GM18511 (cell line): ENCODE measurements around the gene FSTL3.
"Not testable (repeated sequence)": the region's sequence is repeated elsewhere in the genome, so short reads cannot be mapped to it uniquely, and the experiment has no call there.

Source experiments
- ATAC-seq: cut with Tn5 transposase; IDR thresholded peaks from one replicate; pipeline ENCODE4 v1.9.1; 2021; ENCODE audit warnings: mild to moderate bottlenecking, moderate library complexity; ENCODE audit not compliant: unreplicated experiment

The FSTL3 gene

GRCh38 chr19:709196-709964 lies 33.2 kb downstream of the FSTL3 start:
- ATAC-seq, result no peak

DNA sequence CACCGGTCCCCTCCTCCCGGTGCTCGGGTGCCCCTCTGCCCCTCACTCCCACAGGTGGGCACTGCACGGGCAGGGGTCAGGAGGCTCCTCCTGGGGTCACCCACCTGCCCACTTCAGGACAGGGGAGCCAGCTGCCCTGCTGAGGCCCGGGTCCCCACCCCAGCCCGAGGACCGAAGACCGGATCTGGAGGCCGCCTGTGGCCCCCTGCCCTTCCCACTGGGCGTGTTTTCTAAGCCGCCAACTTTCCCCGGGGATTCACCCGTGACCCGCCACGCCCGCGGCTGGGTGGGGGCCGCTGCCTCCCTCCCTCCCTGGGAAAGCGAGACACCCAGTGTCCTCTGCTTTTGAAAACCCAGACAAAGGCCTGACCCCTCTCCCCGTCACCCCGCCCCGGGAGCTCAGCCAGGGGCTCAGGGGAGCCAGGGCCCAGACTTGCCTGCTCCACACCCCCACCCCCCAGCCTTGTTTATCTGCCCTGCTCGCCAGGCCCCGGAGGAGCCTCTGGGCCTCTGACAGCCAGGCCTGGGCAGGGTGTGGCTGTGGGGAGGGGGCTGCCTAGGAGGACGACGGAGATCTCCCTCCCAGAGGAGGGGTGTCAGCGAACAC lies 33.9 kb downstream of the FSTL3 start:
- no peak for ATAC-seq

- ATAC-seq, result no peak
Observed at GRCh38 chr19:710767-711166, 34.6 kb downstream of the FSTL3 start.

- ATAC-seq, result no peak
Observed at GRCh38 chr19:711254-711653, 35.1 kb downstream of the FSTL3 start.

GRCh38 chr19:715347-715746 lies 39.2 kb downstream of the FSTL3 start:
- ATAC-seq, result no peak

GRCh38 chr19:718251-718951 lies 42.2 kb downstream of the FSTL3 start:
- no peak for ATAC-seq

DNA sequence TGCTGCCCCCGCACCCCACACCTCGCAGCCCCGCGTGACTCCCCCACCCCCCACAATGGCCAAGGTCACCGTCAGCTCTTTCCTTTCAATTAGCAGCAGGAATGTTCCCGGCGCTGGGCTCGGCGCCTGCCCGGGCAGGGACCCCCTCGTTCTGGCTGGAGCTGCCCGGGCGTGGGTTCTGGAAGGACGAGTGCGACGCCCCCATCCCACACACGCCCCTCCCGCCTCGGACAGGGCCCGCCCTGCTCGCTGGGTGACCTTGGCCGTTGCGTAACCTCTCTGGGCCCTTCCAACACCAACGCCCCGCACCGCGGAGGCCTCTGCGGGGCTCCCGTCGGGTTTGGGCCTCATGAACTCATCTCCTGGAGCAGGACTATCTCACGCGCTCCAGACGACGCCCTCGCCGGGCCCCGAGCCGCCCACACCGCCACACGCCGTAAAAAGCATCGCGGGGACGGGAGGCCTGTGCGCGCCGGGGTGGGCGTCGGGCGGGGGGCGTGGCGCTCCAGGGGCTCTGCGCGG lies 42.9 kb downstream of the FSTL3 start:
- ATAC-seq, result no peak

- ATAC-seq, result no peak
Observed at GRCh38 chr19:719636-720344, 43.6 kb downstream of the FSTL3 start.

GRCh38 chr19:720345-721160 lies 44.4 kb downstream of the FSTL3 start:
- ATAC-seq, result no peak

DNA sequence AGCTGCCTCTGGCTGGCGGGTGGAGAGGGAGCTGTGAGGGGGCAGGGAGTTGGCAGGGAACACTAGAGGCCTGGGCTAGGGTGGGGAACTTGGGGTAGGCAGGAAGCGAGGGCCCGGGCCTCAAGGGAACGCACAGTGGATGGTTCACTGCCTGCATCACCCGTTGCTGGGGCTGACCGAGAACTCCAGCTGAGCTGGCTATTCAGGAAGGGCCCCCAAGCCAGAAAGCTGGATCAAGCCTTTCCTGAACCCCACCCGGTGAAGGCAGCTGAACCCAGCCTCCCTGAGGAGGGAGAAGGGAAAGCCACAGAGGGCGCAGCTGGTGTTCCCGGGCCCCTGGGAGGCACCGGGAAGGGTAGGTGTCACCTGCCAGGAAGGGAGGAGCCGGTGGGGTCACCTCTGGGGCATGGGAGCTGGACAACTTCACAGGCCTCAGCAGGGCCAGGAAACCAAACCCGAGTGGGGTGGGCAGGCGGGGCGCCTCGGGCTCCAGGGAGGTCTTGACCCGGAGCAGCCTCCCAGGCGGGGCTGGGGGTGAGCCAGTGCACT lies 46.4 kb downstream of the FSTL3 start:
- ATAC-seq, result no peak

DNA sequence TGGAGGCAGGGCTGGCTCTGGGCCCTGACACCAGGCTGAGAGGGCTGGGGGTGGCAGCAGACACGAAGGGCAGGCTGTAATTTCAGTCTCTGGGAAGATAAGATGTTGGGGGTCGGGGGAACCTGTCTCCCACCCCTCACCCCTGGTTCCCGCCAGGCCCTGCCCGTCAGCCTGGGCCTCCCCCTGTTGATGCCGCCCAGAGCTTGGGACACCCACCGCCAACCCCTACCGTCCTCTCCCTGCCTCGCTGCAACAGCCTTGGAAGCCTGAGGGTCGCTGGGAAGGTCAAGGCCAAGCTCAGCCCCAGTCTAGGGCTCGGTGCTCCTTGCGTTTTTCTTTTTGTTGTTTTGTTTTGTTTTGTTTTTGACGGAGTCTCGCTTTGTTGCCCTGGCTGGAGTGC lies 47.1 kb downstream of the FSTL3 start:
- ATAC-seq, result no peak

- ATAC-seq, result no peak
Observed at GRCh38 chr19:723714-724113, 47.5 kb downstream of the FSTL3 start.

GRCh38 chr19:725461-726089 lies 49.4 kb downstream of the FSTL3 start:
- ATAC-seq, result no peak

- ATAC-seq, result no peak
Observed at GRCh38 chr19:726993-727956, 51.1 kb downstream of the FSTL3 start.

- no peak for ATAC-seq
Observed at GRCh38 chr19:728011-728410, 51.8 kb downstream of the FSTL3 start.

DNA sequence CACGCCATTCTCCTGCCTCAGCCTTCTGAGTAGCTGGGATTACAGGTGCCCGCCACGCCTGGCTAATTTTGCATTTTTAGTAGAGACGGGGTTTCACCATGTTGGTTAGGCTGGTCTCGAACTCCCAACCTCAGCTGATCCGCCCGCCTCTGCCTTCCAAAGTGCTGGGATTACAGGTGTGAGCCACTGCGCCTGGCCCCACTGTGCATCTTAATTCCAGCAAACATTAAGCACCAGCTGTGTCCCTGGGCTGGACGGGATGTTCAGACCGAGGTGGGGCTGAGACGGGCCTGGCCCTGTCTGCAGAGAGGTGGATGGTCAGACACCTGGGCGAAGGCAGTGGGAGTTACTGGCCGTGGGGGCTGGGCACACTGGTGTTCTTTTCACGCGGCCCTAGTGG lies 53.4 kb downstream of the FSTL3 start:
- ATAC-seq, result not testable (repeated sequence)

DNA sequence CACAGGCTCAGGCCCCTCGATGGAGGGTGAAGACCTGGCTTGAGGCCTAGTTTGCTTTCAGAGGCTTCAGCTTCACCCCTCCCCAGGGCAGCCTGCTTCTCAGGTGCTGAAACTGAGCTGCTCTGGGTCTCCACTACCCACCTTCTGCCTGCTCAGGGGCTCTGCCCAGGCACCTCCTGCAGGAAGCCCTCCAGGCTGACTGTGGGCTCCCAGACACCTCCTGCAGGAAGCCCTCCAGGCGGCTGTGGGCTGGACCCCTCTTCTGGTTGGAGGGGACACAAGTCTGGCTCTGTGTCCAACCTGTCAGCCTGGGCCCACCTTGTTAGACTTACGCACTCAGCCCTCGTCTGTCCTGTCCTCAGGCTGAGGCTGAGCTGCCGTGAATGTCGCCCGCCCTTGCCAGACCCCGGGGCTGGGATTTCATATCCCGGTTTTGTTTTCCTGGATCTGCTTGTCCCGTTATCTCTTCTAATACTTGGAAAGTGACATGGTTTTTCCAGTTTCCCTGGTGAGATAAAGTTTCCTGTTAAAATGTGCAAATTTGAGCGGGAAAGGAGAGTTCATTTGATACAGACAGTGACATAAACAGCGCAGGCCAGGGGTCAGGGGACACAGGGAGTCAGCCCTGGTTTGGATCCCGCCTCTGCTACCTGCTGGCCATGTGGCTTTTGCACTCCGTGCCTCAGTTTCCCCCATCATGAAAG lies 53.9 kb downstream of the FSTL3 start:
- no peak for ATAC-seq

DNA sequence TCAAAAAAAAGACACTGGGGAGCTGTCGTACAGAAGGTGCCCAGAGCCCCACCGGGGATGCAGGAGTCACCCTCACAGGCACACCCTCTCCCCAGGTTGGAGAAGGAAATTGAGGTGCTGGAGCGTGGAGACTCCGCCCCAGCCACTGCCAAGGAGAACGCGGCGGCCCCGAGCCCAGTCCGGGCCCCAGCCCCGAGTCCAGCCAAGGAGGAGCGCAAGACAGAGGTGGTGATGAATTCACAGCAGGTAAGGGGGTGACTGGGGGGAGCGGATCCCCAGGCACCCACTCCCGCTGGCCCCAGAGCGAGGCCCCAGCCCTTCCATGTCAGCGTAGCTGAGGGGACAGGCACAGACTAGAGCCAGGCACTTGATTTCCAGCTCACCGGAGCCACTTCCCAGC lies 54.8 kb downstream of the FSTL3 start:
- ATAC-seq, result no peak
